Endothelial cell of umbilical vein (primary cell): ENCODE measurements around the gene CCR7. TPM values are rescaled to one million over a fixed set of nuclear protein-coding genes. Genes with fewer than 3 reads are reported as not detected.

Source experiments
- BruUV-seq: library from RNA; stranded (reverse); fragments of 400-500 nt; replicated peaks from 2 replicates; lab custom pipeline; 2021; lab: Mats Ljungman, UMichigan
- CTCF ChIA-PET: fragments of 300-600, 350-600 bp; sonication (Branson Sonifier 250); formaldehyde crosslinking; loops from one replicate; lab custom pipeline; 2021; ENCODE audit warnings: antibody characterized with exemption, inconsistent platforms; lab: Charles Lee
- POLR2A ChIA-PET: fragments of 300-600, 350-600 bp; sonication (Branson Sonifier 250); formaldehyde crosslinking; loops from one replicate; lab custom pipeline; 2021; ENCODE audit warnings: antibody characterized with exemption, inconsistent platforms; lab: Charles Lee
- DNase-seq: peaks from one replicate; pipeline ENCODE4 v3.0.0-alpha.2; 2011; ENCODE audit warnings: low read depth, low spot score
- FAIRE-seq: peaks from 2 replicates; lab custom pipeline; 2011; peaks lifted over from hg19 to GRCh38; lab: Jason Lieb, UNC
- H2AFZ ChIP-seq: 2 replicates; pipeline ENCODE4 v1.6.0; 2012; ENCODE audit warnings: low read depth, low read length, control low read depth, inconsistent platforms
- H3K27ac ChIP-seq: 2 replicates; pipeline ENCODE4 v1.5.1; 2011; ENCODE audit warnings: low read depth, mild to moderate bottlenecking, control low read depth, low read length, moderate library complexity; ENCODE audit not compliant: insufficient read depth
- H3K27me3 ChIP-seq, 2 experiments: 2 replicates each; pipeline versions ENCODE4 v1.6.0 to v1.6.1; 2011; ENCODE audit warnings: low read length in 2 of 2, mixed read lengths in 1 of 2; ENCODE audit not compliant: control insufficient read depth in 2 of 2, insufficient read depth in 2 of 2
- H3K36me3 ChIP-seq, 2 experiments: 2 replicates in 1 of 2; 3 replicates in 1 of 2; pipeline ENCODE4 v1.5.1; 2011; ENCODE audit warnings: low read length in 2 of 2, mild to moderate bottlenecking in 1 of 2, moderate library complexity in 1 of 2; ENCODE audit not compliant: control insufficient read depth in 2 of 2, insufficient read depth in 2 of 2; ENCODE audit errors: extremely low read depth in 1 of 2
- H3K4me1 ChIP-seq: 3 replicates; pipeline ENCODE4 v1.5.1; 2011; ENCODE audit warnings: mild to moderate bottlenecking, low read length; ENCODE audit not compliant: control insufficient read depth, insufficient read depth; ENCODE audit errors: extremely low read depth
- H3K4me2 ChIP-seq: 2 replicates; pipeline ENCODE4 v1.6.1; 2011; ENCODE audit warnings: low read length, control low read depth, mixed read lengths; ENCODE audit not compliant: insufficient read depth
- H3K4me3 ChIP-seq, 3 experiments: fragments of 200-600 bp in 1 of 3; sonication (generic), shearing (Covaris generic) in 1 of 3; replicated peaks in 1 of 3; 2 replicates each; pipeline ENCODE4 v1.5.1; 2011 to 2016; ENCODE audit warnings: control low read depth in 3 of 3, low read length in 3 of 3, mild to moderate bottlenecking in 2 of 3, inconsistent platforms in 1 of 3, low read depth in 1 of 3, moderate library complexity in 1 of 3; ENCODE audit not compliant: insufficient read depth in 1 of 3
- H3K79me2 ChIP-seq: 2 replicates; pipeline ENCODE4 v1.6.0; 2012; ENCODE audit warnings: low read length, inconsistent platforms; ENCODE audit not compliant: control insufficient read depth, insufficient read depth
- H3K9ac ChIP-seq: replicated peaks from 2 replicates; pipeline ENCODE3; 2011; ENCODE audit warnings: low read length, control low read depth; ENCODE audit not compliant: insufficient read depth; ENCODE audit errors: extremely low read depth
- H3K9me1 ChIP-seq: replicated peaks from 3 replicates; pipeline ENCODE4 v1.6.0; 2011; ENCODE audit warnings: mild to moderate bottlenecking, low read length; ENCODE audit not compliant: control insufficient read depth, insufficient read depth; ENCODE audit errors: extremely low read depth
- H3K9me3 ChIP-seq: replicated peaks from 2 replicates; pipeline ENCODE4 v1.5.1; 2012; ENCODE audit warnings: low read length, inconsistent platforms; ENCODE audit not compliant: control insufficient read depth, insufficient read depth
- H4K20me1 ChIP-seq: replicated peaks from 2 replicates; pipeline ENCODE3; 2011; ENCODE audit warnings: mild to moderate bottlenecking, low read length; ENCODE audit not compliant: control insufficient read depth, insufficient read depth; ENCODE audit errors: extremely low read depth
- EZH2 ChIP-seq: IDR thresholded peaks from 2 replicates; pipeline ENCODE4 v1.6.1; 2012; ENCODE audit warnings: borderline replicate concordance, low read depth, mild to moderate bottlenecking, moderate library complexity, low read length, inconsistent platforms; ENCODE audit not compliant: severe bottlenecking
- FOS ChIP-seq: IDR thresholded peaks from 2 replicates; pipeline ENCODE4 v1.6.1; 2011; ENCODE audit warnings: mild to moderate bottlenecking, low read length, moderate library complexity, borderline replicate concordance; ENCODE audit not compliant: insufficient read depth
- GATA2 ChIP-seq: IDR thresholded peaks from 2 replicates; pipeline ENCODE4 v1.7.0; 2011; ENCODE audit warnings: low read depth, mild to moderate bottlenecking, moderate library complexity, mixed read lengths, low read length; ENCODE audit not compliant: insufficient read length, insufficient read depth
- JUN ChIP-seq: IDR thresholded peaks from 2 replicates; pipeline ENCODE4 v1.6.1; 2011; ENCODE audit warnings: borderline replicate concordance, low read depth; ENCODE audit not compliant: insufficient read length, insufficient read depth
- MYC ChIP-seq: IDR thresholded peaks from one replicate; pipeline ENCODE4 v1.6.1; 2011; ENCODE audit warnings: mild to moderate bottlenecking, low read depth, low read length
- POLR2A ChIP-seq: IDR thresholded peaks from 2 replicates; pipeline ENCODE4 v1.6.1; 2012; ENCODE audit warnings: low read depth, mild to moderate bottlenecking, control low read depth, low read length
- POLR2AphosphoS5 ChIP-seq: IDR thresholded peaks from 2 replicates; pipeline ENCODE4 v1.6.1; 2012; ENCODE audit warnings: low read depth, mild to moderate bottlenecking, control low read depth, low read length, moderate library complexity; ENCODE audit not compliant: insufficient read depth
- dilution Hi-C: fragments of 300-500 bp; cut with MboI; formaldehyde crosslinking; loops from one replicate; pipeline ENCODE4 v1.15.0; 2019; ENCODE audit warnings: low sequenced_read_pairs; ENCODE audit not compliant: extremely low pct_ligation_motif_present
- intact Hi-C: fragments of 100-400 bp; cut with micrococcal nuclease; formaldehyde crosslinking; loops from one replicate; pipeline ENCODE4 v1.10.0; 2022
- polyA plus RNA-seq, 4 experiments: library from polyadenylated mRNA; depleted of rRNA in 3 of 4; stranded (reverse) in 3 of 4; unstranded in 1 of 4; fragments of >200 nt; gene quantifications; 2 replicates each; pipeline versions ENCODE4 v1.2.1 to v1.2.3, GENCODE V29; 2011 to 2012; ENCODE audit warnings: missing spikeins in 1 of 4
- total RNA-seq: library from RNA; stranded (reverse); gene quantifications from 2 replicates; pipeline ENCODE4 v1.2.3, GENCODE V29; 2021
- TF ChIP-seq, protein P1 (sequence below): IDR thresholded peaks from 2 replicates; pipeline ENCODE4 v1.6.1; 2011; ENCODE audit not compliant: insufficient read depth, insufficient read length
- TF ChIP-seq, protein P2 (sequence below), 2 donors: IDR thresholded peaks; 1 replicate in 1 of 2; 2 replicates in 1 of 2; pipeline ENCODE4 v1.5.1; 2011; ENCODE audit warnings: low read length in 2 of 2, mild to moderate bottlenecking in 2 of 2, moderate library complexity in 2 of 2, control low read depth in 1 of 2, inconsistent platforms in 1 of 2, low read depth in 1 of 2; ENCODE audit not compliant: insufficient read depth in 1 of 2; ENCODE audit errors: extremely low read depth in 1 of 2

CCR7 gene
- total and polyA plus RNA-seq, 2 donors (not counting 3 experiments of a cell fraction or from before 2014, with no cell fraction given) = 0.18 TPM; not detected in 1

DNA sequence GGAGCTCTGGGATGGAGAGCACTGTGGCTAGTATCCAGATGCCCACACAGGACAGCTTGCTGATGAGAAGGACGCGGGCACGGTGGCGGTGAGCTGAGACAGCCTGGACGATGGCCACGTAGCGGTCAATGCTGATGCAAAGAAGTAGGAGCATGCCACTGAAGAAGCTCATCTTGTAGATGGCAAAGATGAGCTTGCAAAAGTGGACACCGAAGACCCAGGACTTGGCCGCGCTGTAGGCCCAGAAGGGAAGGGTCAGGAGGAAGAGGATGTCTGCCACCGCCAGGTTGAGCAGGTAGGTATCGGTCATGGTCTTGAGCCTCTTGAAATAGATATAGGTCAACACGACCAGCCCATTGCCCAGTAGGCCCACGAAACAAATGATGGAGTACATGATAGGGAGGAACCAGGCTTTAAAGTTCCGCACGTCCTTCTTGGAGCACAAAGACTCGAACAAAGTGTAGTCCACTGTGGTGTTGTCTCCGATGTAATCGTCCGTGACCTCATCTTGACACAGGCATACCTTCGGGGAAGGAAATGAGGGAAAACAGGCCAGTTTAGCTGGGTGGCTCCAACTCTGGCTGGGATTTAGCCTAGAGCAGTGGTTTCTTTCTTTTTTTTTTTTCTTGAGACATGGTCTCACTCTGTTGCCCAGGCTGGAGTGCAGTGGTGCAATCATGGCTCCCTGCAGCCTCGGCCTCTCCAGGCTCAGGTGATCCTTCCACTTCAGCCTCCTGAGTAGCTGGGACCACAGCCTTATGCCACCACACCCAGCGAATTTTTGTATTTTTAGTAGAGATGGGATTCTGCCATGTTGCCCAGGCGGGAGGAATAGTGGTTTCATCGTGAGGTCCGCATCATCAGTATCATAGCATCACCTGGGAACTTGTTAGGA is 9.7 kb downstream of the CCR7 start:
- TF ChIP-seq, protein P1, sequence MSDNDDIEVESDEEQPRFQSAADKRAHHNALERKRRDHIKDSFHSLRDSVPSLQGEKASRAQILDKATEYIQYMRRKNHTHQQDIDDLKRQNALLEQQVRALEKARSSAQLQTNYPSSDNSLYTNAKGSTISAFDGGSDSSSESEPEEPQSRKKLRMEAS = no peak
- TF ChIP-seq POLR2AphosphoS5 (no peak), GATA2 (no peak), FOS (no peak), JUN (no peak), POLR2A (no peak), EZH2 (no peak), MYC (no peak)
- TF ChIP-seq, protein P2, sequence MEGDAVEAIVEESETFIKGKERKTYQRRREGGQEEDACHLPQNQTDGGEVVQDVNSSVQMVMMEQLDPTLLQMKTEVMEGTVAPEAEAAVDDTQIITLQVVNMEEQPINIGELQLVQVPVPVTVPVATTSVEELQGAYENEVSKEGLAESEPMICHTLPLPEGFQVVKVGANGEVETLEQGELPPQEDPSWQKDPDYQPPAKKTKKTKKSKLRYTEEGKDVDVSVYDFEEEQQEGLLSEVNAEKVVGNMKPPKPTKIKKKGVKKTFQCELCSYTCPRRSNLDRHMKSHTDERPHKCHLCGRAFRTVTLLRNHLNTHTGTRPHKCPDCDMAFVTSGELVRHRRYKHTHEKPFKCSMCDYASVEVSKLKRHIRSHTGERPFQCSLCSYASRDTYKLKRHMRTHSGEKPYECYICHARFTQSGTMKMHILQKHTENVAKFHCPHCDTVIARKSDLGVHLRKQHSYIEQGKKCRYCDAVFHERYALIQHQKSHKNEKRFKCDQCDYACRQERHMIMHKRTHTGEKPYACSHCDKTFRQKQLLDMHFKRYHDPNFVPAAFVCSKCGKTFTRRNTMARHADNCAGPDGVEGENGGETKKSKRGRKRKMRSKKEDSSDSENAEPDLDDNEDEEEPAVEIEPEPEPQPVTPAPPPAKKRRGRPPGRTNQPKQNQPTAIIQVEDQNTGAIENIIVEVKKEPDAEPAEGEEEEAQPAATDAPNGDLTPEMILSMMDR (IDR thresholded peaks at IDR 0.05; ENCODE audit: extremely low read depth in 1 of 2, insufficient read depth in 1 of 2, low read depth in 1 of 2, low read length in 2 of 2) = no peak
- Histone ChIP-seq H3K79me2 (no peaks in the 10 kb centered on the region), H3K9me3 (no peaks in the 10 kb centered on the region), H3K36me3 (no peaks in the 10 kb centered on the region), H3K9me1 (no peaks in the 10 kb centered on the region), H3K4me3 (no peak overlapping the region), H3K4me2 (no peak overlapping the region), H3K9ac (no peak overlapping the region), H2AFZ (no peak overlapping the region), H4K20me1 (no peaks in the 10 kb centered on the region), H3K27ac (no peak overlapping the region), H3K27me3 (no peaks in the 10 kb centered on the region), H3K4me1 (peaks cover 20% of the 10 kb centered on the region)
- ChIA-PET CTCF (interaction anchor here (1.4 to 12.3 kb wide), 3 partner anchors 20 to 138 kb away, joined by 4 to 304 read pairs (median 5); partner anchors contain the start of gene TOP2A), POLR2A (no interaction called here)
- intact Hi-C loops = no loop called here
- FAIRE-seq (no peak), DNase-seq (no peak)
- no TSS peak for BruUV-seq
- dilution Hi-C loops = no loop called here
